Prostate gland (tissue), 2 donors: ENCODE data around the gene PFN3.

Experiments
- POLR2A ChIP-seq: fragments of 450-650 bp; IDR thresholded peaks from one replicate; pipeline ENCODE4 v1.6.1; 2016; ENCODE audit warnings: antibody characterized with exemption, mild to moderate bottlenecking
- TF ChIP-seq, protein P1 (sequence below), 4 experiments: fragments of 200-600 bp in 2 of 4; fragments of 450-650 bp in 2 of 4; sonication (generic) in 2 of 4; IDR thresholded peaks; 1 replicate in 3 of 4; 2 replicates in 1 of 4; pipeline ENCODE4 v1.5.1; 2016 to 2019; ENCODE audit warnings: antibody characterized with exemption in 4 of 4, mild to moderate bottlenecking in 2 of 4, moderate library complexity in 2 of 4

DNA sequence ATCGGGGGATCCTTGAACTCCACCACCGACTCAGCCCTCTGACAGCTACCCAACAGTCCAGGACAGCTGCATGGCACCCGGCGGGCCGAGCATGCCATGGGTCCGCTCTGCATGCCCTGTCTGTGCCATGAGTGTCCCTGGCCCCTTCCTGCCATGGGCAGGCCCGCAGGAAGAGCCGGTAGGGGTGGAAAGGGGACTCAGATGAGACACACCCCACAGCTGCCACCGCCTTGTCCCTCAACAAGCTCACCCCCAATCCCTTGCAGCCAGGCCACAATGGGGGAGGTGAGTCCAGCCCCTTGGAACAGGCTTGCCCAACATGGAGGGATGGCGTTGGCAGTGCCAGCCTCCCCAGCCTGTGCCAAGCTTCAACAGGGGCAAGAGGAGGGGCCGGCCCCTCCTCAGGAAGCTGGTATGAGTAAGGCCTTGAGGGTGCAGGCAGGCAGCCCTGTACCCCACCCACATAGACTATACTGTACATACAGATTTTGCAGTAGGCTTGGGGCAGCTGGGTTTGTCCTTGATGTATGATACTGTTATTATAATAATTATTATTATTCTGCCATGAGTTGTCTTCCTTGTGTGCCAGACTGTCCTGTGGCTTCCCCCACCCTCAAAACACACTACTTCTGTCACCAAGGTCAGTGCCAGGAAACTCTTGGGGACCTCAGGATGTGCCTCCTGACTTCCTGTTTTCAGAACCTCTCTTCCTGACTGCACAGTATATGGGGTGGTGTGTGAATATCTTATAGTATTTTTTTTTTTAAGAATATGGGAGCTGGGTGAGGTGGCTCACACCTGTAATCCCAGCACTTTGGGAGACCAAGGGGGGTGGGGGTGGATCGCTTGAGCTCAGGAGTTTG, 28.2 kb downstream of the PFN3 start:
- no peak for TF ChIP-seq POLR2A
- TF ChIP-seq, protein P1, sequence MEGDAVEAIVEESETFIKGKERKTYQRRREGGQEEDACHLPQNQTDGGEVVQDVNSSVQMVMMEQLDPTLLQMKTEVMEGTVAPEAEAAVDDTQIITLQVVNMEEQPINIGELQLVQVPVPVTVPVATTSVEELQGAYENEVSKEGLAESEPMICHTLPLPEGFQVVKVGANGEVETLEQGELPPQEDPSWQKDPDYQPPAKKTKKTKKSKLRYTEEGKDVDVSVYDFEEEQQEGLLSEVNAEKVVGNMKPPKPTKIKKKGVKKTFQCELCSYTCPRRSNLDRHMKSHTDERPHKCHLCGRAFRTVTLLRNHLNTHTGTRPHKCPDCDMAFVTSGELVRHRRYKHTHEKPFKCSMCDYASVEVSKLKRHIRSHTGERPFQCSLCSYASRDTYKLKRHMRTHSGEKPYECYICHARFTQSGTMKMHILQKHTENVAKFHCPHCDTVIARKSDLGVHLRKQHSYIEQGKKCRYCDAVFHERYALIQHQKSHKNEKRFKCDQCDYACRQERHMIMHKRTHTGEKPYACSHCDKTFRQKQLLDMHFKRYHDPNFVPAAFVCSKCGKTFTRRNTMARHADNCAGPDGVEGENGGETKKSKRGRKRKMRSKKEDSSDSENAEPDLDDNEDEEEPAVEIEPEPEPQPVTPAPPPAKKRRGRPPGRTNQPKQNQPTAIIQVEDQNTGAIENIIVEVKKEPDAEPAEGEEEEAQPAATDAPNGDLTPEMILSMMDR (IDR thresholded peaks at IDR 0.05), result no peak
